DMS114 treated with DMSO at 0.1 percent for 48 hours (cell line): Measurements from ENCODE around the gene GALNT18.

ENCODE experiments used
- DNase-seq: peaks from one replicate; lab custom pipeline; 2025; ENCODE audit not compliant: unreplicated experiment; lab: John Stamatoyannopoulos, UW

Gene GALNT18

DNA sequence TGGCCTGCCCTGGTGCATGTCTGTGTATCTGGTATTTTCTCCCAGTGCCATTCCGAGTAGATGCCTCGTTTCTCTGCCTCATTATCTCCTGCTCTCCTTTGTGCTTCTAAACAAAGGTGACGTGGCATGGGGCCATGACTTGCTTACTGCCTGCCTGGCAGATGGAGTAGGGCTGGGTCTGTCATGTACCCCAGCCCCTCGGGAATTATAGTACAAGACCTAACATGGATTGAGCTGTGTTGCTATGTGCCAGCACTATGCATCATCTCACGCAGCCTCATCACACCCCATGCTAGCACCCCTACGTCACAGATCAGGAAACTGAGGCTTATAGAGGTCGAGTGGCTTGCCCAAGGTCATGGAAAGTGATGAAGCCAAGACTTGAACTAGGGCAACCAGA is 88.1 kb downstream of the GALNT18 start:
- no peak for DNase-seq

DNA sequence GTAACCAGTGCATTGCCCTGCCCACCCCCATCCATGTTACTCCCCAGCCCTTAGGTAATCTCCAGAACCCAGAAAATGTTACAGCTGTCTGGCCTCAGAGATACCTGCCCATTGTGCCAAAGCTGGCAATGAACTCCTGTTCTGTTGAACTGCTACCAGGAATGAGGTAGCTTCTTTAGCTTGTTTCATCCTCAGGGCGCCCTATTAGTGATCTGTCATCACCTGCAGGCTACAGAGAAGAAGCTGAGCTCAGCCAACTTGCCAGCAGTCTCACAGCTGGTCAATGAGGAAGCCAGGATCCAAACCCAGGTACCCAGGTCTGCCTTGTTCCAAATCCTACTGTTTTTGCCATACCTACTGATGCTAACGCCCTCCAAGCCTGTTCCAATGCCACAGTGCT is 88.7 kb downstream of the GALNT18 start:
- no peak for DNase-seq

DNA sequence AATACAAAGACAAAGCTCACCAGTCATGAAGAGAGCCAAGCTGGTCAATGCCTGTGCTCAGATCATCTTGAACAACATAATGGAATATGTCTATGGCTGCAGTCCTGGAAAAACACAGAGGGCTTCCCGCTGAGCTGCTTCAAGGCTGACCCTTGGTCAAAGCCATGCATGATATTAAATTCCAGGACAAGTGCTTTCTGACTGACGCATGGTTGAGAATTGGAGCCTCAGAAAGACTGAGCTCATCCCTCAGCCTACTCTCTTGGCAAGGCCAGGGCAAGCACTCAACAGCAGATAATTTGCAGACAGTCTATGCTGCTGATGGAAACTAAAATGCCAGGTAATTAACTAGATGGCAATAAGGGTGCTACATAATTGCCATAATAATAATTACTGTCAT is 89.2 kb downstream of the GALNT18 start:
- DNase-seq: no peak

- no peak for DNase-seq
These were observed 90.5 kb downstream of the GALNT18 start for GRCh38 chr11:11531131-11531908.

DNA sequence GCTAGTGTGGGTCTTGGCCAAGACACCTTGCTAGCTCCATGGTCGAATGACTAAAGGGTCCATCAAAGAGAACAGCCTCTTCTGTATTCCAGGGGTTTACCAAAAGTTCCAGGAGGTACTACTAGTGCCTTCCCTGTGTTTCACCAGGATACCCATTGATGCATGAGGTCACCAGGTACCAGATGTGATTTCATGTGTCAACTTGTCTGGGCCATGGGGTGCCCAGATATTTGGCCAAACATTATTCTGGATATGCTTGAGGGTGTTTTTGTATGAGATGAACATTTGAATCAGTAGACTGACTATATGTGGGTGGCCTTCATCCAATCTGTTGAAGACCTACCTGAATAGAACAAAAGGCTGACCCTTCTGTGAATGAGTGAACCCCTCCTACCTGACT is 92.8 kb downstream of the GALNT18 start:
- no peak for DNase-seq

- no peak for DNase-seq
These were observed 96.5 kb downstream of the GALNT18 start for GRCh38 chr11:11525283-11525682.

DNA sequence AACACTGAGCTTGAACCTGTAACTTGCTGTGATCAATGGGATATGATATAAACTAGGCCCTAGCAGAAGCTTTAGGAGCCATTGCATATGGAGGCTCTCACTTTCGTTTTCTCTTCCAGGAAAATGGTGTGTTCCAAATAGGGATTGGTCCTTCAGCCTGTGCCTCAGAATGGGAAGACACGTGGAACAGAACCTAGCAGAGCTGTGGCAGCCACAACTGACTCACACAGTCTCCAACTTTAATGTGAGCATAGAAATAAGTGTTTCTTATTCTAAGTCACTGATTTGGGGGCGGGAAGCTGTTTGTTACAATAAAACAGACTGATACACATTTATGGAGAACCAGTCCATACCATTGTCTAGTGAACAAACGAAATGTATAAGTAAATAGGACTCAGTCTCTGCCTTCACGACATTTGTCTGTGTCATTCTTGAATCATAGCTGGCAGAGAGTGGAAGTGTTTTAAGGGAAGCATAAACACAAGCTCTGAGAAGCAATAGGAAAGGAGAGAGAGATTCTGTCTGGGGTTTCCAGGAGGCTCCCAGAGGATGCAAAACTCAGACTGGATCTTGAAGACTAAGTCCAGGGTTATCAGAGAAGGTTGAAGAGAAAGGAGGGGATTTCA is 97.3 kb downstream of the GALNT18 start:
- DNase-seq: no peak

GRCh38 chr11:11522591-11522990 is 99.2 kb downstream of the GALNT18 start:
- DNase-seq: no peak

- no peak for DNase-seq
These were observed 100.4 kb downstream of the GALNT18 start for GRCh38 chr11:11521306-11522002.

GRCh38 chr11:11520231-11521015 is 101.4 kb downstream of the GALNT18 start:
- DNase-seq: no peak

- DNase-seq: no peak
These were observed 102.6 kb downstream of the GALNT18 start for GRCh38 chr11:11519184-11519583.

- no peak for DNase-seq
These were observed 107.6 kb downstream of the GALNT18 start for GRCh38 chr11:11514246-11514645.

DNA sequence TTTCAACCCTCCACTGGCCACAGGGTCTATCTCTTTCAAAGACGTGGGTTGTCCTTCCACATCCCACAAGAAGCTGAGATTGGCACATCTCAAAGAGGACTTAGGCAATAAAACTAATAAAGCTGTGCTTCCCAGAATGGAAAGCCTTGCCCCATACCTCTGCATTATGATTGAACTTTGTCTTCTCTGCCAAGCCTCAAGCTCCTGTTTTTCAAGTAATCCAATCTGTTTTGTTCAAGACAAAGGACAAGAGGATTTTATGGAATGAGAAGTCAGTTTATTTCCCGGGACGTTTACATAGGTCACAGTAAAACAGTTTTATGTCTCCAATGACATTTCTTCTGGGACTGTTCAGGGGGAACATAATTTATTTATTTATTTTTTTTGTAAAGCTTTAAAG is 108.4 kb downstream of the GALNT18 start:
- no peak for DNase-seq

DNA sequence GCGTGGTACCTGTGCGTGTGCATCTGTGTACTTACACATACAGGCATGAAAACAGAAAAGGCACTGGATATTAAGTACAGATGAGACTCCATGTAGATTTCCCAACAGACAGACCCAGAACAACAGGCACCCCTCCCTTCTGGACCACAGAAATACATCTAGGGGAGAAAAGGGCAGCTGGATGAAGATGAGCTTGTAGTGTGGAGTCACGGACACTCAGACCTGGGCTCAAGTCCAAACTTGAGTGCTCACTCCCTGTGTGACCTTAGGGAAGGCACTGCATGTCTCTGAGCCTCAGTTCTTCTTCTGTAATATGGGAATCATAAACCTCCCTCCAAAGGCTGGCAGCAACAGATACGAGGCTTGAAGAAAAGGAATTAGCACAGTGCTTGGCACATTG is 108.9 kb downstream of the GALNT18 start:
- no peak for DNase-seq

- no peak for DNase-seq
These were observed 109.3 kb downstream of the GALNT18 start for GRCh38 chr11:11512502-11512901.

GRCh38 chr11:11512090-11512489 is 109.7 kb downstream of the GALNT18 start:
- DNase-seq: no peak

- DNase-seq: no peak
These were observed 110.9 kb downstream of the GALNT18 start for GRCh38 chr11:11510939-11511338.

DNA sequence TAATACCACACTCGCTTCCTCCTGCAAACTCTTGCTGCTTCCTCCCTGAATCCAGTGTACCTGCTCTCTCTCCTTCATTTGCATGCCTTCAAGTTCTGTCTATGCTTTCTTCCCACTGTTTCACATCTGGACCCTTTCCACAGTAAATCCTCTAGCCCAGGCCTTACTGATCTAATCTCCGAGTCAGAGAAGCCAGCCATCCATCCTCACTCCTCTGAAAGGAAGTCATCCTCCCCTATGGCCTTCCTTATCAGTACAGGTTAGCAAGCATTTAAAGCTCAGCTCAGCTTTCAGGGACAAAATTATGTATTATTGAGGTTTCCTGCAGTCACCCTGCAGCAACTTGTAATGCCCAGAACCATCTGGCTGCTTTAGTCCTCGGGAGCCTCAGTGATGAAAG is 116.1 kb downstream of the GALNT18 start:
- no peak for DNase-seq

DNA sequence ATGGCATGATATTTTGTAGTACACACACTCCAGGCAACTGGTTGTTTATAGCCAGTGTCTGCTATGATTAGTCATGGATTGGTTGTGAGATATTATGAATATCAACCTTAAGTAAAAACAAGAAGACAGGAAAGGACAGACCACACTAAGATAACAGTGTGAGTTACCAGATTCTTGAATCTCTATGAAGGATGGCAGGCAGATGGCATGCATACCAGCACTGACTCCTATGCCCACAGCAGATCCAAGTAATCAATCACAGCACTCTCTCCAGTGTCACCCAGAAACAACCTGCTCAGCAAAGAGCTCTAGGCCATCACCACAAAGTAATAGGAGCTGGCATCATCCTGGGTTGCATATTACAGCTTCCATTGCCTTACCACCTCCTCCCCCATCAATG is 116.6 kb downstream of the GALNT18 start:
- DNase-seq: no peak

DNA sequence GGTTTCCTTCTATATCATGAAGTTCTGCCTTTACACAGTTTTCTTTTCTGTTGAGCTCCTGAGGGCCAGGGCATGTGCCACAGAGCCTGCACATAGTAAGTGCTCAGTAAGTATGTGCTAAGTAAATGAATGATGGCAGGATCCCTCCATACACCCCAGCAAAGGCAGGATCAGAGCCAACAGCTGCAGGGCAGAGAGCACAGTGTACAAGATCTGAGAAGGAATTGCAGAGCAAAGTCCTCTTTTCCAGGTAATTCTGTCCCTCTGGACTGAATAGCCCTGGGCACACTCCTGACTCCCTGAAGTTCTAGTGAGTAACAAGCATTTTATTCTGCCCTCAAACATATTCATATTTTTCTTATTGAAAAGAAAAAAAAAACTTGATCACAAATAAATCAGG is 117.7 kb downstream of the GALNT18 start:
- DNase-seq: no peak

DNA sequence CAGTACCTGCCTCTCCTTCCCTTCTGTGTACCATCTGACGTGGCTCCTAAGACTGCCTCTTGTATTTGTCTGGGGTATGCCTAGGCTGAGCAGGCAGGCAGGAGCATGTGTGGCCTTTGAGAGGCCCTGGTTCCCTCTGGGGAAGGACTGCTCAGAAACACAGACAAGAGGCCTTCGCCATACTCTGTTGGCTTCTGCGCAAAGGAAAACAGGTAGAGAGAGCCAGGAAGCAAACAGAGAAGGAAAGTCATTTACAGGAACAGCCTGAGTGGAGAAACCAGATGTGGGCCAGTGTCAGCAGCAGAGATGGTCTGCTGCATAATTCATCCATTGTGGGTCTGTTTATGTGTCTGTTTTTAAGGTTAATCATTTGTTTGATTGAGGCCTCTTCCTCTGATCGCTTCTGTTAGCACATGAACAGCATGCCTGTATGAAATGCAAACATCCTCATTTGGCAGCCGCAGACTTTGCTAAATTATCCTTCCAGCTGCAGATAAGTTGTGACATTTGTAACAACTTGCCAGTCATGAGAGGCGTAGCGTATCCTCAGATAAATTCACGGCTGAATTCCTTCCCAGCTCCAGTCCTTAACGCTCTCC is 119.4 kb downstream of the GALNT18 start:
- DNase-seq: no peak
